ENCODE measurements around the gene SNTG2. TPM values are rescaled to one million over a fixed set of nuclear protein-coding genes. Genes with fewer than 3 reads are reported as not detected.

SNTG2 gene
- total RNA-seq, 8 experiments from 2014 or later, result 0.21 to 2.8 (median 1.1) TPM

- Histone ChIP-seq H3K27ac (no peak overlapping the region), H3K4me3 (no peak overlapping the region), H3K4me1 (replicated peaks in 1 of 2) (peaks cover 0 to 11% of the 10 kb centered on the region in 2 donors)
- in situ Hi-C loops (cut with MboI; ENCODE audit: low pct_unique_long_range_greater_than_20kb in 2 of 9, low sequenced_read_pairs in 9 of 9, unreplicated experiment in 9 of 9), result loop anchor here in 2 of 9 experiments (25.0 kb wide), 1 partner anchor 177 kb away; no protein-coding TSS in a partner anchor
- peak in 5 of 8 experiments; percentile 64 to 96 (median 69) for ATAC-seq (replicated peaks in 6 of 8)
- 33 to 100% (median 67%) methylated on average over 1 to 4 of the region's 14 CpGs; no CpG with 5 or more reads in 3 of the 10 experiments for WGBS, 10 experiments
These were observed 9.6 kb downstream of the SNTG2 start for GRCh38 chr2:960061-960736.

- no peak overlapping the region for H3K27ac ChIP-seq
- no peak overlapping the region for H3K4me3 ChIP-seq
- no peak for ATAC-seq (replicated peaks in 6 of 8)
- H3K4me1 ChIP-seq (replicated peaks in 1 of 2), result peaks cover 0 to 11% of the 10 kb centered on the region in 2 donors
- in situ Hi-C loops (cut with MboI; ENCODE audit: low pct_unique_long_range_greater_than_20kb in 2 of 9, low sequenced_read_pairs in 9 of 9, unreplicated experiment in 9 of 9), result loop anchor here in 2 of 9 experiments (25.0 kb wide), 1 partner anchor 176 kb away; no protein-coding TSS in a partner anchor
These were observed 11.1 kb downstream of the SNTG2 start for GRCh38 chr2:961786-962185.

GRCh38 chr2:963876-964275 is 13.2 kb downstream of the SNTG2 start:
- Histone ChIP-seq H3K27ac (no peak overlapping the region), H3K4me1 (replicated peaks in 1 of 2) (peaks cover 0 to 11% of the 10 kb centered on the region in 2 donors), H3K4me3 (no peak overlapping the region)
- 64 to 90% (median 77%) methylated on average over 1 to 6 of the region's 6 CpGs for WGBS, 10 experiments
- no peak for ATAC-seq (replicated peaks in 6 of 8)
- in situ Hi-C loops (cut with MboI; ENCODE audit: low pct_unique_long_range_greater_than_20kb in 2 of 9, low sequenced_read_pairs in 9 of 9, unreplicated experiment in 9 of 9), result loop anchor here in 2 of 9 experiments (25.0 kb wide), 1 partner anchor 173 kb away; no protein-coding TSS in a partner anchor

GRCh38 chr2:964562-964961 is 13.9 kb downstream of the SNTG2 start:
- in situ Hi-C loops (cut with MboI; ENCODE audit: low pct_unique_long_range_greater_than_20kb in 2 of 9, low sequenced_read_pairs in 9 of 9, unreplicated experiment in 9 of 9), result loop anchor here in 2 of 9 experiments (25.0 kb wide), 1 partner anchor 173 kb away; no protein-coding TSS in a partner anchor
- peak in 3 of 8 experiments; percentile 38 to 90 (median 67) for ATAC-seq (replicated peaks in 6 of 8)
- H3K4me1 ChIP-seq (replicated peaks in 1 of 2), result peaks cover 0 to 8% of the 10 kb centered on the region in 2 donors
- no peak overlapping the region for H3K27ac ChIP-seq
- no peak overlapping the region for H3K4me3 ChIP-seq
- 47 to 97% (median 60%) methylated on average over 1 to 8 of the region's 8 CpGs; no CpG with 5 or more reads in 7 of the 10 experiments for WGBS, 10 experiments

GRCh38 chr2:965640-966147 is 15.0 kb downstream of the SNTG2 start:
- Histone ChIP-seq H3K27ac (no peak overlapping the region), H3K4me3 (no peak overlapping the region), H3K4me1 (replicated peaks in 1 of 2) (no peaks in the 10 kb centered on the region)
- in situ Hi-C loops (cut with MboI; ENCODE audit: low pct_unique_long_range_greater_than_20kb in 2 of 9, low sequenced_read_pairs in 9 of 9, unreplicated experiment in 9 of 9), result loop anchor here in 2 of 9 experiments (25.0 kb wide), 1 partner anchor 172 kb away; no protein-coding TSS in a partner anchor
- WGBS, 10 experiments, result 25 to 86% (median 63%) methylated on average over 4 to 10 of the region's 12 CpGs; no CpG with 5 or more reads in 6 of the 10 experiments
- no peak for ATAC-seq (replicated peaks in 6 of 8)

GRCh38 chr2:973129-973528 is 22.5 kb downstream of the SNTG2 start:
- H3K4me1 ChIP-seq (replicated peaks in 1 of 2), result no peaks in the 10 kb centered on the region
- no peak overlapping the region for H3K27ac ChIP-seq
- ATAC-seq (replicated peaks in 6 of 8), result no peak
- 39 to 100% (median 89%) methylated on average over 1 to 3 of the region's 3 CpGs for WGBS, 10 experiments
- in situ Hi-C loops (cut with MboI; ENCODE audit: low pct_unique_long_range_greater_than_20kb in 2 of 9, low sequenced_read_pairs in 9 of 9, unreplicated experiment in 9 of 9), result loop anchor here in 2 of 9 experiments (25.0 kb wide), 1 partner anchor 164 kb away; no protein-coding TSS in a partner anchor
- no peak overlapping the region for H3K4me3 ChIP-seq

- Histone ChIP-seq H3K4me3 (no peak overlapping the region), H3K4me1 (replicated peaks in 1 of 2) (no peaks in the 10 kb centered on the region), H3K27ac (no peak overlapping the region)
- ATAC-seq (replicated peaks in 6 of 8), result no peak
- 8 to 100% (median 83%) methylated on average over 1 to 6 of the region's 8 CpGs; no CpG with 5 or more reads in 3 of the 10 experiments for WGBS, 10 experiments
- in situ Hi-C loops (cut with MboI; ENCODE audit: low pct_unique_long_range_greater_than_20kb in 2 of 9, low sequenced_read_pairs in 9 of 9, unreplicated experiment in 9 of 9), result loop anchor here in 2 of 9 experiments (25.0 kb wide), 1 partner anchor 163 kb away; no protein-coding TSS in a partner anchor
These were observed 23.4 kb downstream of the SNTG2 start for GRCh38 chr2:974054-974453.

- Histone ChIP-seq H3K4me1 (replicated peaks in 1 of 2) (peaks cover 0 to 2% of the 10 kb centered on the region in 2 donors), H3K27ac (no peak overlapping the region), H3K4me3 (no peak overlapping the region)
- WGBS, 10 experiments, result 0 to 80% (median 47%) methylated on average over 1 to 2 of the region's 2 CpGs; no CpG with 5 or more reads in 2 of the 10 experiments
- ATAC-seq (replicated peaks in 6 of 8), result peak in 2 of 8 experiments; percentile 22 to 56
- in situ Hi-C loops (cut with MboI; ENCODE audit: low pct_unique_long_range_greater_than_20kb in 2 of 9, low sequenced_read_pairs in 9 of 9, unreplicated experiment in 9 of 9), result loop anchor here in 2 of 9 experiments (25.0 kb wide), 1 partner anchor 163 kb away; no protein-coding TSS in a partner anchor
These were observed 23.9 kb downstream of the SNTG2 start for GRCh38 chr2:974502-974901.

- ATAC-seq (replicated peaks in 6 of 8), result no peak
- in situ Hi-C loops (cut with MboI; ENCODE audit: low pct_unique_long_range_greater_than_20kb in 2 of 9, low sequenced_read_pairs in 9 of 9, unreplicated experiment in 9 of 9), result no loop called here
- Histone ChIP-seq H3K4me1 (replicated peaks in 1 of 2) (peaks cover 0 to 3% of the 10 kb centered on the region in 2 donors), H3K4me3 (no peak overlapping the region), H3K27ac (no peak overlapping the region)
- 25 to 85% methylated on average over 2 to 4 of the region's 4 CpGs; no CpG with 5 or more reads in 8 of the 10 experiments for WGBS, 10 experiments
These were observed 24.4 kb downstream of the SNTG2 start for GRCh38 chr2:975095-975494.

GRCh38 chr2:979069-979928 is 28.6 kb downstream of the SNTG2 start:
- in situ Hi-C loops (cut with MboI; ENCODE audit: low pct_unique_long_range_greater_than_20kb in 2 of 9, low sequenced_read_pairs in 9 of 9, unreplicated experiment in 9 of 9), result no loop called here
- 8 to 64% (median 19%) methylated on average over 2 to 8 of the region's 8 CpGs; no CpG with 5 or more reads in 1 of the 10 experiments for WGBS, 10 experiments
- H3K27ac ChIP-seq, result no peak overlapping the region
- H3K4me3 ChIP-seq, result no peak overlapping the region
- peak in 3 of 8 experiments; percentile 82 to 86 (median 82) for ATAC-seq (replicated peaks in 6 of 8)
- peaks cover 0 to 3% of the 10 kb centered on the region in 2 donors for H3K4me1 ChIP-seq (replicated peaks in 1 of 2)

GRCh38 chr2:980176-980575 is 29.5 kb downstream of the SNTG2 start:
- 4 to 94% (median 57%) methylated on average over 2 to 4 of the region's 4 CpGs; no CpG with 5 or more reads in 2 of the 10 experiments for WGBS, 10 experiments
- H3K27ac ChIP-seq, result no peak overlapping the region
- peaks cover 0 to 3% of the 10 kb centered on the region in 2 donors for H3K4me1 ChIP-seq (replicated peaks in 1 of 2)
- no peak overlapping the region for H3K4me3 ChIP-seq
- peak in 1 of 8 experiments; percentile 18 for ATAC-seq (replicated peaks in 6 of 8)
- in situ Hi-C loops (cut with MboI; ENCODE audit: low pct_unique_long_range_greater_than_20kb in 2 of 9, low sequenced_read_pairs in 9 of 9, unreplicated experiment in 9 of 9), result no loop called here

- in situ Hi-C loops (cut with MboI; ENCODE audit: low pct_unique_long_range_greater_than_20kb in 2 of 9, low sequenced_read_pairs in 9 of 9, unreplicated experiment in 9 of 9), result no loop called here
- Histone ChIP-seq H3K4me1 (replicated peaks in 1 of 2) (peaks cover 0 to 3% of the 10 kb centered on the region in 2 donors), H3K27ac (no peak overlapping the region), H3K4me3 (no peak overlapping the region)
- ATAC-seq (replicated peaks in 6 of 8), result no peak
- 17 to 100% (median 50%) methylated on average over 1 to 2 of the region's 3 CpGs; no CpG with 5 or more reads in 5 of the 10 experiments for WGBS, 10 experiments
These were observed 30.6 kb downstream of the SNTG2 start for GRCh38 chr2:981258-981657.
